A673 (cell line): ENCODE results near the gene PCED1B.

Experiments used
- CTCF ChIP-seq: fragments of 300-800, 200-600 bp; sonication (generic); conservative IDR thresholded peaks from 2 replicates; pipeline ENCODE4 v1.5.1; 2017; ENCODE audit warnings: low read depth, mild to moderate bottlenecking, antibody characterized with exemption, low read length, moderate library complexity, mixed read lengths
- EZH2 ChIP-seq: fragments of 200-600 bp; sonication (generic); IDR thresholded peaks from 2 replicates; pipeline ENCODE4 v1.6.1; 2017; ENCODE audit warnings: borderline replicate concordance, low read depth, mild to moderate bottlenecking, mixed read lengths, antibody characterized with exemption, low read length; ENCODE audit not compliant: poor library complexity, severe bottlenecking

GRCh38 chr12:47159348-47159747 is 79.9 kb downstream of the PCED1B start:
- no peak for TF ChIP-seq CTCF
- TF ChIP-seq EZH2: no peak
